ENCODE data around the gene TPRN.
A peak's percentile ranks its signal among the peaks of the same experiment; 100 is the strongest.

TPRN gene

DNA sequence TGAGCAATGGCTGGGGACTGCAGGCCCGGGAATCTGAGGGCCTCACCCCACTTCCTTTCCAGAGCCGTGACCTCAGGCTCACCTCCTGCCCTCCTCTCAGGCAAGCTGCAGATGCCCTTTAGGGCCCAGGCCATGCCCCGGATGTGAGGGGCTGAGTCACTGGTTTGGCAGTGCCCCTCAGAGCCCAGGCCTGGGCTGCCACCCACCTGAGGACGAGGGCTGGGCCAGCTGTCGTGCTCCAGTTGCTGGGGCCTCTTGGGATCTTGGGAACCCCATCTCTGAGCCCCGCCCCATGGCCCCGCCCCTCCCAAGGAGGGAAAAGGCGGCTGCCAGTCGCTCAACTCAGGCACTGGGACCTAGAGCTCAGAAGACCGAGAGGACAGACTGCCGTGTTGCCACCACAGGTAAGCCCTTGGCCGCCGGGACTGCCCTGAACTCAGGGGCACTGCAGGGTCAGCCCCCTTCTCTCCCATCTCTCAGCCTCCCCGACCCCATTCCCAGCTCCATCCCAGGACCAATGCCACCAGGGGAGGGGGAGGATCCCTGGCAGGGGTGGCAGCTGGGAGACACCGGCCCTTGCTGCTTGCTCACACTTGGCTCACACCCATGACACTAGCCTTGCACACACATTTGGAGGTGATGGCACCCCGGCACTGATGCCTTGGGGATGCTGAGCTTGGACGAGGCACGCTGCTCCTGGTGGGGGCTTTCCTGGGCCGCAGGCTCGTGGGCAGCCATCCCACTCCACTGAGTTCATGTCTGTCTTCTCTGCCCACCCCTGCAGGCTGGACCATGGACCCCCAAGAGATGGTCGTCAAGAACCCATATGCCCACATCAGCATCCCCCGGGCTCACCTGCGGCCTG, 24.5 kb upstream of the TPRN start, which contains the start of gene CYSRT1:
TSS of gene CYSRT1 (plus strand) at position 345 of the 865 bp plus-strand sequence. CDS start at position 793, 448 bp downstream.
- no peak for DNase-seq

DNA sequence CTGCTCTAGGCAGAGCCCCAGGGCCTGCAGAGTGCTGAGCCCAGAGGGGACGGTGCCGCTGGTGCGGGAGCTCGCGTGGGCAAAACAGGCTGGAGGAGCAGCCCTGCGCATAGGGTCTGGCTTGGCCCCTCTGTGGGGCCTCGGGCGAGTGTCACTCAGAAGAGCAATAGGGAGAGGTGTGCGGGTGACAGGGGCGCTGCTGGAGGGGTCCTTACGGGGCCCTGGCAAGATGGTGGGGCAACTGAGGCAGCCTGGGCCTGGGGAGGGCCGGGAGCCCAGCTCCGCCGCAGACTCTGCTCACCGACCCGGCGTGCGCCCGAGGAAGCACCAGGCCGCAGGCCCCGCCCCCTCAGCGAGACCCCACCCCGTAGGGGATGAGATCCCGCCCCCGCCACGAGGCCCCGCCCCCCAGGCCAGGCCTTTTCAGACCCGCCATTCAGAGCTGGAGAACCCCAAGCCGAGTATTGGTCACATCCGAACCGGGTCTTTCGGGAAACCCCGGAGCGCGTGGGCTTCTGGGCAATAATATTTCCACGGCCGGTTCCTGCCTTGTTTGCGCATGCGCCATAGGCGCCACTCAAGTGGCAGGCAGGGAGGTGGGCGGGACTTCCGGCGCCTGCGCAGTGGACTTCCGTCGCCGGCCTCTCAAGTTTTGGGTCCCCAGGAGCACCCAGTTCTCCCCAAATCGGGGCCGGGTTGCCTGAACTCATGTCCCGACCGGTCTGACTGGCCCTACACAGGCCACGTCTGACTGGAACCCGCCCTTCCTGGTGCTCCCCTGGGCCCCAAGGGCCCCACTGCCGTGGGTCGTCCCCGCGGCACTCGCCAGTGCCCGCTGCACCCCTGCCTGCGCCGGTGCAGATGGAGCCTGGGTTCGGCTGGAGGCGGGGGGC, 22.8 kb upstream of the TPRN start:
- DNase-seq = peak; percentile 98

GRCh38 chr9:137222190-137223077, 21.9 kb upstream of the TPRN start, which contains the start of gene RNF208:
TSS of gene RNF208 (minus strand) at chr9:137222240. CDS start at chr9:137221212, 1,028 bp downstream.
- no peak for DNase-seq

GRCh38 chr9:137221506-137222111, 21.1 kb upstream of the TPRN start:
- peak; percentile 42 for DNase-seq

- no peak for DNase-seq
These were observed 20.6 kb upstream of the TPRN start for GRCh38 chr9:137221095-137221505.

DNA sequence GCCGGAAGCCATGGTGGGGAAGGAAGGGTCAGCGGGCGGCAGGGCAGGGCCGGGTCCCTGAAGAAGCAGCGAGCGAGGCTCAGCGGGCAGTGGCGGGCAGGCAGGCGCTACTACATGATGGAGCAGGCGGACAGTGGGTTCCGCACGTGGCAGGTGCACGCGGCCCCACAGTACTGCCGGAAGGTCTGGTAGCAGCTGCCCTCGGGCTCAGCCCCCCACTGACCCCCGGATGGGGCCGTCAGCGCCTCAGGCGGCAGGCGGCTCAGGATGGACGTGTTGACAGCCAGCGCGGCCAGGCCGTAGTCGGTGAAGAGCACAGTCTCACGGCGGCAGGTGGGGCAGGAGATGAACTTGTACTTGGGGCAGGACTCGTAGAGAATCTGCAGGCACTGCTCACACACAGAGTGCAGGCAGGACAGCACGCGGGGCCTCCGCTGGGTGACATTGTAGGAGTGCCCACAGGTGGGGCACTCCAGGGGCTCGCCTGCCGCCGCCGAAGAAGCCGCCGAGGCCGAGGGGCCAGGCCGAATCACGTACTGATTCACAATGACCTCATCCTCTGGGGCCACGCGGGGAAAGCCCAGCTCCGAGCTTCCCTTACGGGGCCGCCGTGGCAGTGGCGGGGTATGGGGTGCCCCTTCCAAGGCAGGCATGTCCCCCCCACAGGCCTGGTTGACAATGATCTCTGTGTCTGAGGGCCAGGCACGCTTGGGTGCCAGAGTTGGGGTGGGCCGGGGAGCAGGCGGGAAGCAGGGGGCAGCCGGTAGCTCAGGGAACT, 20.0 kb upstream of the TPRN start:
- no peak for DNase-seq

DNA sequence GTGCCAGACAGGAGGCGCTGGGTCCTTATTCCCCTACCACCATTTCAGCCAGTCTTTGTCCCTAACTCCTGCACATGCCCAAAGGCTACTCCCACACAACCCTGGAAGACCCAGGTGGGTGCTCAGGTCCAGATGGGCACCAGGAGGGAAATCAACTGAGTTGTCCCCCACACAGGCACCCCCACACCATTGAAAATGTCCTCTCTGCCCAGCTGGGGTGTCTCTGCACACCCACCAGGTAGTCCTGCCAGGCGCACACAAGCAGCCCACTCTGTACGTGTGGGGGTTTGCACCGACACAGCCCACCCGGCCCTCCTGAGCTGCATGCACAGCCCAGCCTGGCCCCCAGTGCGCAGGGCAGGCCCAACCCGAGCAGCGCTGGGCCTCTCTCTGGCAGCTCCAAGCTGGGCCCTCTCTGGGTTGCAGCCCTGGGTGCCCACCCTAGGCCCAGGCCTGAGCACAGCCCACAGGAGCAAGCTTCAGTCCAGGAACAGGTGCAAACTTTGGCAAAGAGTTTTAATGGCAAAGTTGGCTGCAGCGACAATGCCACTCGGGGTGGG, 19.3 kb upstream of the TPRN start:
- DNase-seq = no peak

- DNase-seq = no peak
These were observed 18.3 kb upstream of the TPRN start for GRCh38 chr9:137218754-137219271.

- no peak for DNase-seq
These were observed 17.7 kb upstream of the TPRN start for GRCh38 chr9:137218212-137218753.

GRCh38 chr9:137217276-137218211, 17.0 kb upstream of the TPRN start:
- no peak for DNase-seq

DNA sequence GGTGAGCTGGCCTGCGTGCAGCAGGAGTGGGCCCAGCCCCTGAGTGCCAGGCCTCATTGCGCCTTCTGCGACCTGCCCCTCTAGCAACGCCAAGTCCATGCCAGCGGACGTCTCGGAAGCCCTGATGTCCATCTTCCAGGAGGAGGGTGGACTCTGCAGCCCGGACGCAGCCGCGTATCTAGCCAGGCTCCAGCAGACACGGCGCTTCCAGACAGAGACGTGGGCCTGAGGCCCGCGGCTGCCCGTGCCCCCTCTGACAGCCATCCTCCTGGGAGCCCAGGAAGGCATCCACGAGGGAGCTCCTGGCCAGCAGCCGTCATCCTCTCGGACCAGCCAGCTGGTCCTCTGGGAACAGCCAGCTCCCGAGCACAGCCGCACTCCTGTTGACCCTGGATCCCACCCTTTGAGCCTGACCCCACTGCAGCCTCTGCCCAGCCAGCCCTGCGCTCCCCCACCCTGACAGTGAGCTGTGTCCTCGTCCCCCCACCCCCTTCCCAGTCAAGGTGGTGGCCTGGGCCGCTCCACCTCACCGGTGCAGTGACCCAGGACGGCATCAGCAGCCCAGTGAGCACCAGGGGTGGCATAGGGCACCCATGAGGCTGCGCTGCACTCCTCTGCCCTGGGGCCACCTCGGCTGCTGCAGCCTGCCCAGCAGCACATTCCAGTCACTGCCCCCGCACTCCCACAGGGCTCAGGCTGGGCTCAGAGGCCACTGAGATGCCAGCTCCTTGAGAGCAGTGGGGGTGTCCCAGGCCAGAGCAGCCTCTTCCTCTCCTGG, 15.8 kb upstream of the TPRN start:
- DNase-seq = no peak

GRCh38 chr9:137215196-137215986, 14.8 kb upstream of the TPRN start:
- no peak for DNase-seq

GRCh38 chr9:137214620-137215019, 14.1 kb upstream of the TPRN start:
- no peak for DNase-seq

GRCh38 chr9:137213160-137214060, 12.9 kb upstream of the TPRN start:
- DNase-seq = no peak

DNA sequence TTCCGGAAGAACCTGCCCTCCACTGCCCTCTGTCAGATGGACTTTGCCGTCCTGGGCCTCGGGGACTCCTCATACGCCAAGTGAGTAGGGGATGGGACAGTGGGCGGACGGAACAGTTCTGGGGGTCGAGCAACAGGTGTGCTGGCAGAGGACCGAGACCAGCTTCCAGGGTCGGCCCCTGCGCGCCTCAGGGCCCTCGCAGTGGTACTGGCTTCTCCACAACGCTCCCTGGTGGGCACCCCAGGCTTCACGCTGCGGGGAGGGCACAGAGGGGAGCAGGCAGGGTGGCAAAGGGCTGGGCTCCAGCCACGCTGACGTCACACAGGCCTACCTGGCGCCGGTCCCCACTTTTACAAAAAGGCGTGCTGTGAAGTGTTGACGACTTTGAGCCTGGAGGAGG, 12.0 kb upstream of the TPRN start:
- no peak for DNase-seq

DNA sequence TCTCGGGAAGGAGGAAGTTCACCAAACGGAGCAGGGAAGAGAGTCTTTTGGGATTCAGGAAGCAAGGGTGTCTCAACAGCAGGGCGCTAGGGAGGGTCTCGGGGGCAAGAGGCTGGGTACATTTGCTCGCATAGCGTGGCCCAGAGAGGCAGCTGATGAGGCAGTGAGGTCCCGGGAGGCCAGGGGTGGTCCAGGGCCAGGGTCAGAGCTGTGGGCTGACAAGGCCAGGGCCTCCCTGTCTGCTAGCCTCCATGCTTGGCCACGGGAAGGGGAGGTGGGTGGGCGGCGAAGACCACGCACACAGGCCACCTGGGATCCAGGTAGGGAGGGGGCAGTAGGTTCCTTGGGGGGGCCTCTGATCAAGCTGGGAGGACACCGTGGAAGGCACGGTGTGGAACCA, 11.0 kb upstream of the TPRN start:
- no peak for DNase-seq

Data from stimulated activated CD4-positive, alpha-beta T cell treated with anti-CD3 and anti-CD28 coated beads, Interleukin-4, amount 100 ng/mL, for 1 hour (primary cell).